Mesodermal cell (in vitro differentiated cells): Measurements from ENCODE around the gene PYGB.
"Not testable (repeated sequence)": the region's sequence is repeated elsewhere in the genome, so short reads cannot be mapped to it uniquely, and the experiment has no call there.

Experiments used
- H3K27ac ChIP-seq: 2 replicates; pipeline ENCODE4 v1.7.0; 2013; ENCODE audit warnings: mild to moderate bottlenecking, low read depth, low read length, moderate library complexity; ENCODE audit not compliant: severe bottlenecking
- H3K36me3 ChIP-seq: 2 replicates; pipeline ENCODE4 v1.7.1; 2013; ENCODE audit warnings: mild to moderate bottlenecking, low read length, moderate library complexity; ENCODE audit not compliant: control insufficient read depth, insufficient read depth
- H3K4me1 ChIP-seq: one replicate; pipeline ENCODE4 v1.7.1; 2013; ENCODE audit warnings: mild to moderate bottlenecking, low read length; ENCODE audit not compliant: insufficient read depth, control insufficient read depth, poor library complexity, severe bottlenecking
- H3K4me3 ChIP-seq: 2 replicates; pipeline ENCODE4 v1.7.0; 2013; ENCODE audit warnings: low read length, control low read depth, mild to moderate bottlenecking; ENCODE audit not compliant: insufficient read depth, poor library complexity, severe bottlenecking; ENCODE audit errors: extremely low read depth
- H3K9me3 ChIP-seq: 2 replicates; pipeline ENCODE4 v1.7.1; 2013; ENCODE audit warnings: mild to moderate bottlenecking, low read length, moderate library complexity; ENCODE audit not compliant: control insufficient read depth
- WGBS, 2 experiments: methylation state at CpG; one replicate each; pipeline ENCODE4 v1.1.5; 2013; ENCODE audit warnings: missing lambda C conversion rate in 2 of 2; ENCODE audit not compliant: insufficient coverage in 2 of 2; 5-methylcytosine and 5-hydroxymethylcytosine counted together

PYGB gene

GRCh38 chr20:25304025-25304549, 56.2 kb downstream of the PYGB start:
- Histone ChIP-seq H3K27ac (no peak overlapping the region), H3K36me3 (peaks cover 58% of the 10 kb centered on the region), H3K4me3 (no peak overlapping the region), H3K4me1 (peaks cover 23% of the 10 kb centered on the region), H3K9me3 (no peaks in the 10 kb centered on the region)
- WGBS, 2 experiments = 96% methylated on average over 7 to 10 of the region's 11 CpGs

GRCh38 chr20:25306991-25307903, 59.4 kb downstream of the PYGB start:
- H3K4me1 ChIP-seq = peaks cover 30% of the 10 kb centered on the region
- H3K4me3 ChIP-seq = no peak overlapping the region
- 86 to 100% methylated on average over 5 to 9 of the region's 10 CpGs for WGBS, 2 experiments
- no peaks in the 10 kb centered on the region for H3K9me3 ChIP-seq
- H3K27ac ChIP-seq = no peak overlapping the region
- peaks cover 54% of the 10 kb centered on the region for H3K36me3 ChIP-seq

GRCh38 chr20:25308083-25308491, 60.2 kb downstream of the PYGB start:
- H3K27ac ChIP-seq = no peak overlapping the region
- H3K4me3 ChIP-seq = no peak overlapping the region

GRCh38 chr20:25308671-25309394, 60.9 kb downstream of the PYGB start:
- H3K27ac ChIP-seq = no peak overlapping the region
- peaks cover 30% of the 10 kb centered on the region for H3K4me1 ChIP-seq
- peaks cover 42% of the 10 kb centered on the region for H3K36me3 ChIP-seq
- no peaks in the 10 kb centered on the region for H3K9me3 ChIP-seq
- no peak overlapping the region for H3K4me3 ChIP-seq
- WGBS, 2 experiments = 96% methylated on average over 12 of the region's 17 CpGs

More at GRCh38 chr20:25308083-25308491, 60.2 kb downstream of the PYGB start:
- WGBS, 2 experiments = 97% methylated on average over 12 to 13 of the region's 13 CpGs
- peaks cover 30% of the 10 kb centered on the region for H3K4me1 ChIP-seq
- no peaks in the 10 kb centered on the region for H3K9me3 ChIP-seq
- H3K36me3 ChIP-seq = peaks cover 45% of the 10 kb centered on the region

- Histone ChIP-seq H3K27ac (peak overlapping the region; percentile 93), H3K9me3 (no peaks in the 10 kb centered on the region), H3K4me3 (no peak overlapping the region), H3K4me1 (peaks cover 30% of the 10 kb centered on the region), H3K36me3 (peaks cover 45% of the 10 kb centered on the region)
- 92 to 93% methylated on average over 12 to 14 of the region's 18 CpGs for WGBS, 2 experiments
Measured at GRCh38 chr20:25309395-25310267, 61.7 kb downstream of the PYGB start.

GRCh38 chr20:25310268-25310920, 62.5 kb downstream of the PYGB start:
- Histone ChIP-seq H3K36me3 (peaks cover 44% of the 10 kb centered on the region), H3K27ac (peak overlapping the region; percentile 93), H3K9me3 (no peaks in the 10 kb centered on the region), H3K4me3 (no peak overlapping the region), H3K4me1 (peaks cover 30% of the 10 kb centered on the region)
- 75 to 78% methylated on average over 5 of the region's 6 CpGs for WGBS, 2 experiments

GRCh38 chr20:25310921-25311728, 63.2 kb downstream of the PYGB start:
- Histone ChIP-seq H3K36me3 (peaks cover 40% of the 10 kb centered on the region), H3K27ac (peak overlapping the region; percentile 93)

GRCh38 chr20:25312716-25313115, 64.8 kb downstream of the PYGB start:
- H3K9me3 ChIP-seq, H3K27ac ChIP-seq, H3K4me3 ChIP-seq: not testable (repeated sequence)
- WGBS, 2 experiments = 93 to 100% methylated on average over 5 to 11 of the region's 33 CpGs
- H3K4me1 ChIP-seq = peaks cover 30% of the 10 kb centered on the region
- peaks cover 25% of the 10 kb centered on the region for H3K36me3 ChIP-seq

More at GRCh38 chr20:25310921-25311728, 63.2 kb downstream of the PYGB start:
- no peak overlapping the region for H3K4me3 ChIP-seq
- H3K9me3 ChIP-seq = no peaks in the 10 kb centered on the region
- 88 to 100% methylated on average over 4 to 5 of the region's 6 CpGs for WGBS, 2 experiments
- H3K4me1 ChIP-seq = peaks cover 30% of the 10 kb centered on the region

- 86 to 90% methylated on average over 1 of the region's 2 CpGs for WGBS, 2 experiments
- Histone ChIP-seq H3K27ac (no peak overlapping the region), H3K9me3 (no peaks in the 10 kb centered on the region), H3K36me3 (peaks cover 18% of the 10 kb centered on the region), H3K4me3 (no peak overlapping the region), H3K4me1 (peaks cover 30% of the 10 kb centered on the region)
Measured at GRCh38 chr20:25313593-25313992, 65.7 kb downstream of the PYGB start.
